ENCODE data around the gene ABCA7.

DNA sequence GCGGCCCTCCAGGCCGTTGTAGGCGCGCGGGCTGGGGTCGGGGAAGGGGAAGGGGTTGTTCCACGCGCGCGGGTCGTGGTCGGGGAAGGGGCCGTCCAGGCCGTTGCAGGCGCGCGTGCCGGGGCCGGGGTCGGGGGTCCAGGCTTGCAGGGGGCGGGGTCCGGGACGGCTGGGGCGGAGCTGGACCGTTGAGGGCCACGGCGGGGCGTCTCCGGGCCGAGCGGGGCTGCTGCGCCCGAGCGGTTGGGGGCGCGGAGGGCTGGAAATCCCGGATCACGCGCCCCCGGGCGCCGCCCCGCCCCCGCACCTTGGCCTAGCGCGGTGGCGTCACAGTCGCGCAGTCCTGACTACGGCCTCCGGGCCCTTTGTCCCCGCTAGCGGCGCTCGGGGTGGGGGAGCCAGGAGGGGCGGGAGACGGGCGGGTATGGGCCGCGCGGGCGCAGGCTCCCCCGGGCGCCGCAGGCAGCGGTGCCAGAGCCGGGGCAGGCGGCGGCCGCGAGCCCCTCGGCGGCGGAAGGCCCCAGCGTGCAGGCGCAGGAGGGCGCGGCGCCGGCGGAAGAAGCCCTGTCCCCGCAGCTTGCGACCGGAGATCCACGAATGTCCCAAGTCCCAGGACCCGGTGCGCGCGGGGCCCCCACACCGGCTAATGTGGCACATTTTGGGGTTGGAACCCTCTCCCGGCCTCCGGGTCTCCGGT lies 64.6 kb downstream of the ABCA7 start:
- TF ChIP-seq, protein P1, sequence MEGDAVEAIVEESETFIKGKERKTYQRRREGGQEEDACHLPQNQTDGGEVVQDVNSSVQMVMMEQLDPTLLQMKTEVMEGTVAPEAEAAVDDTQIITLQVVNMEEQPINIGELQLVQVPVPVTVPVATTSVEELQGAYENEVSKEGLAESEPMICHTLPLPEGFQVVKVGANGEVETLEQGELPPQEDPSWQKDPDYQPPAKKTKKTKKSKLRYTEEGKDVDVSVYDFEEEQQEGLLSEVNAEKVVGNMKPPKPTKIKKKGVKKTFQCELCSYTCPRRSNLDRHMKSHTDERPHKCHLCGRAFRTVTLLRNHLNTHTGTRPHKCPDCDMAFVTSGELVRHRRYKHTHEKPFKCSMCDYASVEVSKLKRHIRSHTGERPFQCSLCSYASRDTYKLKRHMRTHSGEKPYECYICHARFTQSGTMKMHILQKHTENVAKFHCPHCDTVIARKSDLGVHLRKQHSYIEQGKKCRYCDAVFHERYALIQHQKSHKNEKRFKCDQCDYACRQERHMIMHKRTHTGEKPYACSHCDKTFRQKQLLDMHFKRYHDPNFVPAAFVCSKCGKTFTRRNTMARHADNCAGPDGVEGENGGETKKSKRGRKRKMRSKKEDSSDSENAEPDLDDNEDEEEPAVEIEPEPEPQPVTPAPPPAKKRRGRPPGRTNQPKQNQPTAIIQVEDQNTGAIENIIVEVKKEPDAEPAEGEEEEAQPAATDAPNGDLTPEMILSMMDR (IDR thresholded peaks at IDR 0.05): no peak
- peak; percentile 50 for TF ChIP-seq USF2 (CRISPR knock-in tag; IDR thresholded peaks at IDR 0.05)
- TF ChIP-seq, protein P2, sequence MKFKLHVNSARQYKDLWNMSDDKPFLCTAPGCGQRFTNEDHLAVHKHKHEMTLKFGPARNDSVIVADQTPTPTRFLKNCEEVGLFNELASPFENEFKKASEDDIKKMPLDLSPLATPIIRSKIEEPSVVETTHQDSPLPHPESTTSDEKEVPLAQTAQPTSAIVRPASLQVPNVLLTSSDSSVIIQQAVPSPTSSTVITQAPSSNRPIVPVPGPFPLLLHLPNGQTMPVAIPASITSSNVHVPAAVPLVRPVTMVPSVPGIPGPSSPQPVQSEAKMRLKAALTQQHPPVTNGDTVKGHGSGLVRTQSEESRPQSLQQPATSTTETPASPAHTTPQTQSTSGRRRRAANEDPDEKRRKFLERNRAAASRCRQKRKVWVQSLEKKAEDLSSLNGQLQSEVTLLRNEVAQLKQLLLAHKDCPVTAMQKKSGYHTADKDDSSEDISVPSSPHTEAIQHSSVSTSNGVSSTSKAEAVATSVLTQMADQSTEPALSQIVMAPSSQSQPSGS (CRISPR knock-in tag; IDR thresholded peaks at IDR 0.05; ENCODE audit: borderline replicate concordance, low read depth): no peak
- TF ChIP-seq OVOL2 (CRISPR knock-in tag; IDR thresholded peaks at IDR 0.05; ENCODE audit: borderline replicate concordance): no peak
- TF ChIP-seq, protein P3, sequence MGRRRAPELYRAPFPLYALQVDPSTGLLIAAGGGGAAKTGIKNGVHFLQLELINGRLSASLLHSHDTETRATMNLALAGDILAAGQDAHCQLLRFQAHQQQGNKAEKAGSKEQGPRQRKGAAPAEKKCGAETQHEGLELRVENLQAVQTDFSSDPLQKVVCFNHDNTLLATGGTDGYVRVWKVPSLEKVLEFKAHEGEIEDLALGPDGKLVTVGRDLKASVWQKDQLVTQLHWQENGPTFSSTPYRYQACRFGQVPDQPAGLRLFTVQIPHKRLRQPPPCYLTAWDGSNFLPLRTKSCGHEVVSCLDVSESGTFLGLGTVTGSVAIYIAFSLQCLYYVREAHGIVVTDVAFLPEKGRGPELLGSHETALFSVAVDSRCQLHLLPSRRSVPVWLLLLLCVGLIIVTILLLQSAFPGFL (CRISPR knock-in tag; IDR thresholded peaks at IDR 0.05; ENCODE audit: borderline replicate concordance): no peak
- TF ChIP-seq MXD4 (CRISPR knock-in tag; IDR thresholded peaks at IDR 0.05; ENCODE audit: borderline replicate concordance): no peak
- peak; percentile 50; the same call in 1 of the 2 replicates for TF ChIP-seq ESRRA (CRISPR knock-in tag; IDR thresholded peaks at IDR 0.05; ENCODE audit: borderline replicate concordance)
- TF ChIP-seq NR2C2 (CRISPR knock-in tag; IDR thresholded peaks at IDR 0.05): no peak
- TF ChIP-seq ZNF232 (CRISPR knock-in tag; IDR thresholded peaks at IDR 0.05): no peak
- TF ChIP-seq, protein P4, sequence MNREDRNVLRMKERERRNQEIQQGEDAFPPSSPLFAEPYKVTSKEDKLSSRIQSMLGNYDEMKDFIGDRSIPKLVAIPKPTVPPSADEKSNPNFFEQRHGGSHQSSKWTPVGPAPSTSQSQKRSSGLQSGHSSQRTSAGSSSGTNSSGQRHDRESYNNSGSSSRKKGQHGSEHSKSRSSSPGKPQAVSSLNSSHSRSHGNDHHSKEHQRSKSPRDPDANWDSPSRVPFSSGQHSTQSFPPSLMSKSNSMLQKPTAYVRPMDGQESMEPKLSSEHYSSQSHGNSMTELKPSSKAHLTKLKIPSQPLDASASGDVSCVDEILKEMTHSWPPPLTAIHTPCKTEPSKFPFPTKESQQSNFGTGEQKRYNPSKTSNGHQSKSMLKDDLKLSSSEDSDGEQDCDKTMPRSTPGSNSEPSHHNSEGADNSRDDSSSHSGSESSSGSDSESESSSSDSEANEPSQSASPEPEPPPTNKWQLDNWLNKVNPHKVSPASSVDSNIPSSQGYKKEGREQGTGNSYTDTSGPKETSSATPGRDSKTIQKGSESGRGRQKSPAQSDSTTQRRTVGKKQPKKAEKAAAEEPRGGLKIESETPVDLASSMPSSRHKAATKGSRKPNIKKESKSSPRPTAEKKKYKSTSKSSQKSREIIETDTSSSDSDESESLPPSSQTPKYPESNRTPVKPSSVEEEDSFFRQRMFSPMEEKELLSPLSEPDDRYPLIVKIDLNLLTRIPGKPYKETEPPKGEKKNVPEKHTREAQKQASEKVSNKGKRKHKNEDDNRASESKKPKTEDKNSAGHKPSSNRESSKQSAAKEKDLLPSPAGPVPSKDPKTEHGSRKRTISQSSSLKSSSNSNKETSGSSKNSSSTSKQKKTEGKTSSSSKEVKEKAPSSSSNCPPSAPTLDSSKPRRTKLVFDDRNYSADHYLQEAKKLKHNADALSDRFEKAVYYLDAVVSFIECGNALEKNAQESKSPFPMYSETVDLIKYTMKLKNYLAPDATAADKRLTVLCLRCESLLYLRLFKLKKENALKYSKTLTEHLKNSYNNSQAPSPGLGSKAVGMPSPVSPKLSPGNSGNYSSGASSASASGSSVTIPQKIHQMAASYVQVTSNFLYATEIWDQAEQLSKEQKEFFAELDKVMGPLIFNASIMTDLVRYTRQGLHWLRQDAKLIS (CRISPR knock-in tag; IDR thresholded peaks at IDR 0.05; ENCODE audit: borderline replicate concordance): no peak
- TF ChIP-seq USF1 (CRISPR knock-in tag; IDR thresholded peaks at IDR 0.05): no peak
- no peak for TF ChIP-seq JUN (CRISPR knock-in tag; IDR thresholded peaks at IDR 0.05)
- no peak for TF ChIP-seq SOX15 (CRISPR knock-in tag; IDR thresholded peaks at IDR 0.05)
- TF ChIP-seq ZBTB21 (CRISPR knock-in tag; IDR thresholded peaks at IDR 0.05; ENCODE audit: borderline replicate concordance): no peak
